Effector CD4-positive, alpha-beta T cell (primary cell): ENCODE measurements around the gene IGFBP7.

Experiments used
- DNase-seq: peaks from one replicate; pipeline ENCODE4 v3.0.0-alpha.2; 2020

Gene IGFBP7

DNA sequence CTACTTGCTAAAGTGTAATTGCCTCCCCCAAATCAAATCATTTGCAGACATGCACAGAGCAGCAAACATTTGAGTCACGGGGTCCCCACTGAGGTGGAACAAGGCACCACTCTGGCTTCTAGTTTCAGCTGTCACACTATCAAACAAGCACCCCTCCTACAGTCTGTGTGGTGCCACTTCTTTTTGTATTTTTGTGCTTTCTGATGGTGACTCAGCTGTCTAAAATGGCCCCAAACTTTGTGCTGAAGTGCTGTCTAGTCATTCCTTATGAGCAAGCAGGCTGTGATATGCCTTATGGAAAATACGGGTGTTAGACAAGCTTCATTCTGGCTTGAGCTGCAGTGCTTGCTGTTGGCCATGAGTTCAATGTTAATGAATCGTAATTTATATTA lies 15.4 kb downstream of the IGFBP7 start:
- no peak for DNase-seq

GRCh38 chr4:57093845-57094831 lies 16.0 kb downstream of the IGFBP7 start:
- no peak for DNase-seq

DNA sequence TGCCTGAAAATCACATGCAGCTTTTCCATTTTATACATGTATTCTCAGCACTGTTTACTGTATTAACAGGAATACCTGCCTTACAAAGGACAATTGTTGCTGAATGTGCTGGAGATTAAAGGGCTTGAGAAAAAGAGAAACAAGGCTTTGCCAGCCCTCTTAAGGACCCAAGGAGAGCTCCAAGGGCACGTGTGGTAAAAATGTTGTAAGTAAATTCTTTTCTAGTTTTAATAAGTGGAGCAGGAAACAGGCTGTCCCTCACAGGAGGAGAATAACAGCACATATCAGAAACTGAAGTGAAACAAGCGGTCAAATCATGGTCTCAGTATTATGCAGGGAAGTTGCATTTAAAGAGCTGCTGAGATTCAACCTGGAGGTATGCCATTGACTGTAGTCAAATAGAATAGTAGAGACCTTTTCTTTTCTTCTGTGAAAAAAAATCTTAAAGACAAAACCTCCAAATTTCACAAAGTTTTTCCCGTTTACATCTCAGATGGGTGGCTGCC lies 18.5 kb downstream of the IGFBP7 start:
- no peak for DNase-seq

DNA sequence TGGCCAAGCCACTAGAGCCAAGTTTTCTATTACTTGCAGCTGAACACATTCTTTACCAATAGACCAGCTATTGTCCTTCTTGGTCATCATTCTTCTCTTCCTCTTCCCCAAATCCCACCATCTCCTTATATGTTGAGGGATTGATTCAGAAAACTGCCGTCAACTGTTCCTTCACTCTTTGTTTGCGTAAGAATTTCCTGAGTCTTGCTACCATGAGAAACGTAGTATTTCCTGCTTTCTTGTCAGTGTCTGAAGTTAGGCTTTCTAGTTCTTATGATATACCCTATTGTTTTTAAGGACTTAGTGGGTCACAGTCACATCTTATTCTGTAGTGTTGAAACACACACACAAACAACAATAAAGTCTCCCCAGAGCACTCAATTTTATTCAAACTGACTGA lies 20.1 kb downstream of the IGFBP7 start:
- no peak for DNase-seq

DNA sequence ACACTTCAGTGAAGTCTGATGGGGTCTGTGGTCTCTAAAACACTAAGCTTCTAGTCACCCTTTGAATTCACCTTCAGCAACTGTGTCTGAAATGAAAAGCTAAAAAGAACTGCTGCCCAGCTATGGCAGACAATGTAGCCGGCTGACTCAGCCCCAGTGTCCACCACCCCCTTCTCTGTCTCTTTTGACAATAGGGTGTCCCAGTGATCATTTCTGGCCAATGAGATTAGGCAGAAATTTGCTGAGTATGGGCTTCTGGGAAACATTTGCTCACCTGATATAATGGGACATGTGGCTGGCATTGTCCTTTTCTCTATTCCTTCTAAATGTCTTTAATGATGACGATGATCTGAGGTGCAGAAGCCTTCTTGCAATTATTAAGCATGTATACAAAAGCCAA lies 20.6 kb downstream of the IGFBP7 start:
- no peak for DNase-seq

GRCh38 chr4:57086031-57086723 lies 24.0 kb downstream of the IGFBP7 start:
- no peak for DNase-seq

GRCh38 chr4:57085278-57085677 lies 24.9 kb downstream of the IGFBP7 start:
- no peak for DNase-seq

GRCh38 chr4:57084360-57084759 lies 25.8 kb downstream of the IGFBP7 start:
- no peak for DNase-seq

- no peak for DNase-seq
These were observed 27.1 kb downstream of the IGFBP7 start for GRCh38 chr4:57083090-57083489.

DNA sequence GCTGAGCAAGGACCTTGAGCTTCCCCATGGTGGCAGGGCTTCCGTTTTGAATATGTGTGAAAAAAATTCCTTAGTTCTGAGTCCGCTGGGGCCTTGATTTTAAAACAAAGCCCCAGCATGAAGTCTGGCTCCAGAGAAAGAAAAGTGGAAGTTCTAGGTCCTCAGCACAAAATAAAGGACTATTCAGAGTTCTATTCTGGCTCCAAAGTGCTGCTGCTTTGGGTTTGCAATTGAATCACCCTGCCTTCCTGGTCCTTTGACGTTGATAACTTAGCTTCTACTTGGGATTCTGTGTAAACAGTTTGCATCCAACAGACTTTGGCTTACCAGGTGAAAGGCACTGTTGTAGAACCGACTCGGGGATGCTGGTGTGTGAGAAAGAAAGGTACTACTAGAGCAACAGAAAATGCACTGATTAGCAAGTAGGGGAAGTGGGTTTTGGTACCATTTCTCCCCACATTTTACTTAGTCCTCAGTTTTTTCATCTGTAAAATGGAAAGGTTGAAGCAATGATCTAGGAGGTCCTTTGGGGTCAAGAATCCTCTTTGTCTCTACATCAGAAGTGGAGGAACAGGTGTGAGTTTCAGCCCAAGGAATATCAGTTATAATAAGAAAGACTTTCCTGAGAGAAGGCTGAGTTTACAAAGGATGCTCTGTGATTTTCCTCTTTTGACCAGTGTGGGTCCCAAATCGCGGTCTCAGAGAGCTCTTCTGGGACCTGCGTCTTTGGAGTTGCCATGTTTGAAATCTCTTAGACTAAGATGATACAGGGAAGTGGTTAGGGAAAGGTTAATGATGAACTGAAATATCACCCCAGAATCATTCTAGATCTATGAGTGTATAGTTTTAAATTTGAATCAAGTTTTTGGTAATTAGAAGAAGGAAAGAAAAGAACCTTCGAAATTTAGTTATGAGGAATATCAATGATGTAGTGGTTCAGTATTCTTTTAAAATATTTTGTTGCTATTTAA lies 28.2 kb downstream of the IGFBP7 start:
- DNase-seq = no peak

DNA sequence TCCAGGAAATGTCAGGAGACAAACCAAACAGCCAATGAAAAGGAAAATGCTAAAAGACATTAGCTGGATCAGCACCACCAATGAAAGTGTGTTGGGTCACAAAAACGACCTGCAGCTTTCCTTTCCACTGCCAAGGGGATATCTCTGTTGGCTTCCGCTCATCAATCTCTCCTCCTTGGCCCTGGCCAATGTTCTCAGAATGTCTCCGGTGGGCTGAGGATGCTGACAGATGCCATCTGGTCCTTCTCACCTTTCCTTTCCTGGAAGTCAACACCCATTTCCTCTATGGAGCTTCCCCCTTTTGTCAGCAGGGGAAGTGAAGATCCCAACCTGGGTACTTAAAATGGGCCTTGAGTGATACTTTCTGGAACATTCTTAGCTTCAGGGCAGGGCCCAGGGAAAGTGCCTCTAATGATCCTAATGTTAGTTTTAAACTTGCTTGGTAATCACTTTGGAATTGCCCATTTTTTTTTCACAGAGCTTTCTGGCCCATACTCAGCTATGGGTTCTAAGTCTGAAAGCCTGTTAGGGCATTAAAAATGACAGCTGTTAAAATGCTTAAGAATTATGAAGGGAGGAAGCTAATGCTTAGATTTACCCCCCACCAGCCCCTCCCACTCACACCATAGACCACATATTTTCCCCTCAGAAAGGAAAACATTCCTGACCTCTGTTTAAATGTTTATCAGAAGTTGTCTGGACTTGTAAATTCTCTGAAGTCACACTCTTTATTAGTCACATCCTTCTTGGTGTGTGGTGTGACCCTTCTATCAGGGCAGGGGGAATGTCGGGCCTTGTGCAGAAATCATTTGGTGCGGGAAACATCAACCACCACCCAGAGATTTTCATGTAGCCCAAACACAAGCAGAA lies 29.2 kb downstream of the IGFBP7 start:
- DNase-seq = no peak

GRCh38 chr4:57078685-57079521 lies 31.3 kb downstream of the IGFBP7 start:
- DNase-seq = no peak

- DNase-seq = no peak
These were observed 32.4 kb downstream of the IGFBP7 start for GRCh38 chr4:57077550-57078343.

GRCh38 chr4:57076646-57077045 lies 33.5 kb downstream of the IGFBP7 start:
- DNase-seq = no peak

DNA sequence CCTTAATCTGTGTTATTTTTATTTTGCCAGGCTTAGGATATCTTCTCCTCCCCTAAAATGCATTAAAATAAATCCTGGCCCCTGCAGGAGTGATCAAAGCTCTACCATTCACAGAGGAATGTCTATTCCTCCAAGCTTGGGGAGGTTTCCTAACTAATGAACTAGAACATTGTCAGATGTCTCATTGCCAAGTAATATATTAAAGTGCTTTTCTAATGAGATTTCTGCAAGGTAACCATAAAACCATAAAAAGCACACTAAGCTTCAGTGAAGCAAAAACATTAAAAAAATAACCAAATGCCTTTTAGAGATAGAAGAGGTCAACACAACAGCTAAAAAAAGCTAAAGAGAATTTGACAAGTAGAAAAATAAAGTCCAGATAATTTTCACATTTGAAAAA lies 34.8 kb downstream of the IGFBP7 start:
- DNase-seq = no peak

- no peak for DNase-seq
These were observed 35.4 kb downstream of the IGFBP7 start for GRCh38 chr4:57074744-57075143.

DNA sequence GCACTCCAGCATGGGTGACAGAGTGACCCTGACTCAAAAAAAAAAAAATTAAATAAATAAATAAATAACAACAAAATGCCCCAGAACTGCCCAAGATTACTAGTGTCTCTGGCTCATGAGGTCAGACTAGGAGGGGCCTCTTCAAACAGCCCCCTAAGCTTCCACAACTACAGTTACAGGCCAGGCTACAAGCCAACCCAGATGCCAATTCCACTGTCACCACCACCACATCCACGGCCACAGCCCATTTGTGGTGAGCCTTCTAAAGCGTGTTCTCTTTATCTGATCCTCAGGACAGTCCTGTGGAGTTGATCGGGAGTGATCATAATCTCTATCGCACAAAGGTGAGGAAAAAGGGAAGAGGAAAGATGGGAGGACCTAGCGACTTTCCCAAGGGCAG lies 36.6 kb downstream of the IGFBP7 start:
- no peak for DNase-seq

- no peak for DNase-seq
These were observed 38.9 kb downstream of the IGFBP7 start for GRCh38 chr4:57071326-57071725.

DNA sequence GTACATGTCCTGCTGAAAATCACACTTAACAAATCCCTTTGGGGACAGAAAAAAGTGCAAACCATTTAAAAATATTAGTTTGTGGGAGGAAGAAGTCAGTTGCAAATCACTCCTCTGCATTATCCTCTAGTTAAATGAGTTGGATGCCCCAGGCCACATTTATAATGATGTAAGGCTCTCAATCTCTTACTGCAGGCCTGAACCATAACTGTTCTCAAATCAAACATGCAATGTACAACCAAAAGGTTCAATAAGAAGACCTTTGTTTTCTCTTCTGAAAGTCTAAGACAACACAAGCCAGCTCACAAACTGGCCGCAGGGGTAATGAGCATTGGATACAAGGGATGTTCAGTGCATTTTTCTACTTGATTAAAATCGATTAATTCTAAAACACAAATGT lies 39.7 kb downstream of the IGFBP7 start:
- no peak for DNase-seq
